Adipose tissue (tissue), 3 donors: ENCODE results near the gene GDF7. TPM values are rescaled to one million over a fixed set of nuclear protein-coding genes. Genes with fewer than 3 reads are reported as not detected.

Experiments
- H3K27ac ChIP-seq: one replicate; pipeline ENCODE4 v1.5.1; 2013; ENCODE audit warnings: low read depth, low read length
- WGBS, 3 donors: extraction: QIAGEN DNeasy Blood & Tissue Kit; methylation state at CpG; one replicate each; pipeline ENCODE4 v1.1.7; 2013; 5-methylcytosine and 5-hydroxymethylcytosine counted together
- polyA plus RNA-seq, 3 donors: library from polyadenylated mRNA; stranded (reverse); fragments of 200-250 nt; gene quantifications; one replicate each; pipeline ENCODE4 v1.2.3, GENCODE V29; 2013
- donor health status: healthy with polysubstance abuse.
- donor health status: Bipolar disorder and iron deficiency.
- donor health status: healthy.

GDF7 gene
- under 1 TPM in 2 of 3 donors, not detected in 1; 0.02 to 0.09 TPM for polyA plus RNA-seq

GRCh38 chr2:20666304-20667150, at the start of gene GDF7:
TSS of gene GDF7 (plus strand) at chr2:20667144. CDS start at chr2:20667240, 96 bp downstream.
- no peak within 1 kb of the TSS for H3K27ac ChIP-seq
- WGBS, 3 donors = 0 to 1% (median 0%) methylated on average over 58 to 85 of the region's 86 CpGs

GRCh38 chr2:20617892-20618467, 49.0 kb upstream of the GDF7 start:
- peak overlapping the region; percentile 45 for H3K27ac ChIP-seq
- 26 to 40% (median 39%) methylated on average over 14 of the region's 14 CpGs for WGBS, 3 donors

- 38 to 64% (median 47%) methylated on average over 10 of the region's 10 CpGs for WGBS, 3 donors
- H3K27ac ChIP-seq = peak overlapping the region; percentile 77
Observed at GRCh38 chr2:20618468-20618885, 48.5 kb upstream of the GDF7 start.

GRCh38 chr2:20618886-20619521, 47.9 kb upstream of the GDF7 start:
- 71 to 80% (median 71%) methylated on average over 15 of the region's 15 CpGs for WGBS, 3 donors

GRCh38 chr2:20619624-20620024, 47.3 kb upstream of the GDF7 start:
- WGBS, 3 donors = 80 to 85% (median 84%) methylated on average over 13 of the region's 13 CpGs

More at GRCh38 chr2:20618886-20619521, 47.9 kb upstream of the GDF7 start:
- H3K27ac ChIP-seq = peak overlapping the region; percentile 77

GRCh38 chr2:20620271-20620681, 46.7 kb upstream of the GDF7 start:
- H3K27ac ChIP-seq = no peak overlapping the region
- 89 to 96% (median 92%) methylated on average over 8 of the region's 8 CpGs for WGBS, 3 donors

More at GRCh38 chr2:20619624-20620024, 47.3 kb upstream of the GDF7 start:
- H3K27ac ChIP-seq = no peak overlapping the region

- no peak overlapping the region for H3K27ac ChIP-seq
- WGBS, 3 donors = 80 to 82% (median 82%) methylated on average over 4 of the region's 4 CpGs
Observed at GRCh38 chr2:20620696-20621365, 46.1 kb upstream of the GDF7 start.

- 84 to 85% (median 85%) methylated on average over 12 of the region's 12 CpGs for WGBS, 3 donors
- no peak overlapping the region for H3K27ac ChIP-seq
Observed at GRCh38 chr2:20621366-20622295, 45.3 kb upstream of the GDF7 start.

- no peak overlapping the region for H3K27ac ChIP-seq
- 90 to 94% (median 94%) methylated on average over 11 of the region's 11 CpGs for WGBS, 3 donors
Observed at GRCh38 chr2:20622296-20622686, 44.7 kb upstream of the GDF7 start.

GRCh38 chr2:20622731-20623130, 44.2 kb upstream of the GDF7 start:
- no peak overlapping the region for H3K27ac ChIP-seq
- WGBS, 3 donors = 79 to 87% (median 80%) methylated on average over 10 of the region's 10 CpGs

GRCh38 chr2:20623241-20623640, 43.7 kb upstream of the GDF7 start:
- 83 to 88% (median 87%) methylated on average over 10 of the region's 10 CpGs for WGBS, 3 donors

GRCh38 chr2:20623741-20624155, 43.2 kb upstream of the GDF7 start:
- WGBS, 3 donors = 82 to 88% (median 87%) methylated on average over 7 of the region's 7 CpGs

More at GRCh38 chr2:20623241-20623640, 43.7 kb upstream of the GDF7 start:
- H3K27ac ChIP-seq = no peak overlapping the region

GRCh38 chr2:20624156-20624883, 42.6 kb upstream of the GDF7 start:
- 87 to 91% (median 90%) methylated on average over 20 of the region's 20 CpGs for whole genome bisulfite sequencing, 3 donors
- H3K27ac ChIP-seq = no peak overlapping the region

More at GRCh38 chr2:20623741-20624155, 43.2 kb upstream of the GDF7 start:
- no peak overlapping the region for H3K27ac ChIP-seq

- H3K27ac ChIP-seq = no peak overlapping the region
- WGBS, 3 donors = 83 to 86% (median 85%) methylated on average over 11 of the region's 11 CpGs
Observed at GRCh38 chr2:20624884-20625485, 42.0 kb upstream of the GDF7 start.

GRCh38 chr2:20625491-20626391, 41.2 kb upstream of the GDF7 start:
- H3K27ac ChIP-seq = no peak overlapping the region
- 64 to 78% (median 69%) methylated on average over 19 of the region's 19 CpGs for WGBS, 3 donors

GRCh38 chr2:20626392-20626697, 40.6 kb upstream of the GDF7 start:
- 94 to 100% (median 96%) methylated on average over 2 of the region's 2 CpGs for WGBS, 3 donors
- H3K27ac ChIP-seq = no peak overlapping the region
